ENCODE results near the gene FAM174B. TPM values are rescaled to one million over a fixed set of nuclear protein-coding genes. Genes with fewer than 3 reads are reported as not detected.

The FAM174B gene
- total RNA-seq, 1 experiment from 2014 or later = 0.30 TPM

GRCh38 chr15:92614301-92614700, 41.3 kb downstream of the FAM174B start:
- CTCF ChIA-PET = no interaction called here
- Histone ChIP-seq H3K79me2 (ENCODE audit: insufficient read depth, low read length) (no peaks in the 10 kb centered on the region), H2AFZ (ENCODE audit: low read depth, low read length, poor library complexity, severe bottlenecking) (no peak overlapping the region), H4K20me1 (ENCODE audit: insufficient read depth) (no peaks in the 10 kb centered on the region), H3K9me2 (ENCODE audit: insufficient read depth) (no peaks in the 10 kb centered on the region), H3K27me3 (ENCODE audit: insufficient read depth, low read length) (no peaks in the 10 kb centered on the region), H3K9me3 (ENCODE audit: control insufficient read depth in 1 of 2, insufficient read depth in 1 of 2, low read depth in 1 of 2, low read length in 2 of 2) (no peaks in the 10 kb centered on the region), H3K4me3 (replicated peaks in 1 of 2; ENCODE audit: low read depth in 1 of 2, low read length in 2 of 2) (no peak overlapping the region), H3K9ac (ENCODE audit: low read length) (no peak overlapping the region), H3K4me2 (ENCODE audit: low read length) (no peak overlapping the region), H3K36me3 (ENCODE audit: control insufficient read depth in 1 of 2, insufficient read depth in 2 of 2, low read length in 2 of 2) (no peaks in the 10 kb centered on the region), H3K4me1 (ENCODE audit: control insufficient read depth in 1 of 2, insufficient read depth in 2 of 2, low read length in 2 of 2) (no peaks in the 10 kb centered on the region), H3K27ac (ENCODE audit: low read depth, low read length) (no peak overlapping the region)
- ATAC-seq (no peak), DNase-seq (ENCODE audit: low read depth, low spot score) (no peak)
- RAD21 ChIA-PET (ENCODE audit: low non-redundant PET in 1 of 2, low total read pairs in 2 of 2, uncharacterized antibody in 2 of 2, unreplicated experiment in 2 of 2) = no interaction called here
- no peak for TF ChIP-seq CEBPB (IDR thresholded peaks at IDR 0.05; ENCODE audit: low read depth)
- intact Hi-C loops (cut with micrococcal nuclease) = no loop called here
- POLR2A ChIA-PET = no interaction called here
- no TSS peak for BruUV-seq (replicated peaks)

DNA sequence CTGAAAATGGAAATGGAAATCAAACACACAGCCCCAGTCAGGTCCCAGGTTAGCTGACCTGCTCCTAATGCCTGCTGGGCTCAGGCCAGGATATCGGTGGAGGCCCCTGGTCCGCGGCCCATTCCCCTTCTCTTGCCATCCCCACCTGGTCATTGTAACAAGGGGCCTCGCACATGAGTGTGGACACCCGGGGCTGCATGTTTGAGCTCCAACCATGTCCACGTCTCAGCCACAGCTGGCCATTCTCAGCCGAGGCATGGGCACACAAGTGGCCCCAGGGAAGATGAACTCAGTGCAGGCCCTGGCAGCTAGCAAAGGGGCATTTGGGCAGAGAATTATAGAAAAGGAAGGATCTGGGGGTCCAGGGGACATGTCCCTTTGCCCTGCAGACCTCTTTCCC, 41.7 kb downstream of the FAM174B start:
- Histone ChIP-seq H3K9me3 (ENCODE audit: control insufficient read depth in 1 of 2, insufficient read depth in 1 of 2, low read depth in 1 of 2, low read length in 2 of 2) (no peaks in the 10 kb centered on the region), H3K9me2 (ENCODE audit: insufficient read depth) (no peaks in the 10 kb centered on the region), H2AFZ (ENCODE audit: low read depth, low read length, poor library complexity, severe bottlenecking) (no peak overlapping the region), H4K20me1 (ENCODE audit: insufficient read depth) (no peaks in the 10 kb centered on the region), H3K4me1 (ENCODE audit: control insufficient read depth in 1 of 2, insufficient read depth in 2 of 2, low read length in 2 of 2) (no peaks in the 10 kb centered on the region), H3K27me3 (ENCODE audit: insufficient read depth, low read length) (no peaks in the 10 kb centered on the region), H3K79me2 (ENCODE audit: insufficient read depth, low read length) (no peaks in the 10 kb centered on the region), H3K9ac (ENCODE audit: low read length) (no peak overlapping the region), H3K4me2 (ENCODE audit: low read length) (no peak overlapping the region), H3K36me3 (ENCODE audit: control insufficient read depth in 1 of 2, insufficient read depth in 2 of 2, low read length in 2 of 2) (no peaks in the 10 kb centered on the region), H3K27ac (ENCODE audit: low read depth, low read length) (no peak overlapping the region), H3K4me3 (replicated peaks in 1 of 2; ENCODE audit: low read depth in 1 of 2, low read length in 2 of 2) (no peak overlapping the region)
- CTCF ChIA-PET = no interaction called here
- RAD21 ChIA-PET (ENCODE audit: low non-redundant PET in 1 of 2, low total read pairs in 2 of 2, uncharacterized antibody in 2 of 2, unreplicated experiment in 2 of 2) = no interaction called here
- intact Hi-C loops (cut with micrococcal nuclease) = no loop called here
- TF ChIP-seq TCF7L2 (IDR thresholded peaks at IDR 0.05; ENCODE audit: borderline replicate concordance, extremely low read depth, insufficient read depth, insufficient read length) = no peak
- TF ChIP-seq ZFX (IDR thresholded peaks at IDR 0.05) = no peak
- TF ChIP-seq EGR1 (IDR thresholded peaks at IDR 0.05; ENCODE audit: low read depth) = no peak
- no peak for TF ChIP-seq EZH2 (IDR thresholded peaks at IDR 0.05)
- TF ChIP-seq JUND (IDR thresholded peaks at IDR 0.05) = no peak
- no peak for TF ChIP-seq REST (IDR thresholded peaks at IDR 0.05; ENCODE audit: low read depth)
- no peak for TF ChIP-seq FOSL1 (IDR thresholded peaks at IDR 0.05; ENCODE audit: low read depth)
- TF ChIP-seq ATF3 (IDR thresholded peaks at IDR 0.05) = no peak
- no peak for TF ChIP-seq CEBPB (IDR thresholded peaks at IDR 0.05; ENCODE audit: low read depth)
- TF ChIP-seq CBX3 (IDR thresholded peaks at IDR 0.05; ENCODE audit: low read depth) = no peak
- no peak for TF ChIP-seq ZNF274 (IDR thresholded peaks at IDR 0.05; ENCODE audit: low read depth, low read length)
- TF ChIP-seq MAX (IDR thresholded peaks at IDR 0.05) = no peak
- TF ChIP-seq SRF (IDR thresholded peaks at IDR 0.05; ENCODE audit: low read depth) = no peak
- TF ChIP-seq POLR2A (IDR thresholded peaks at IDR 0.05; ENCODE audit: borderline replicate concordance, extremely low read depth, insufficient read depth, insufficient read length) = no peak
- ATAC-seq (no peak), DNase-seq (ENCODE audit: low read depth, low spot score) (no peak)
- no TSS peak for BruUV-seq (replicated peaks)
- POLR2A ChIA-PET = no interaction called here

All from HCT116 (cell line).